ENCODE data around the gene NUP58.
"Not testable (repeated sequence)": the region's sequence is repeated elsewhere in the genome, so short reads cannot be mapped to it uniquely, and the experiment has no call there.

NUP58 gene

GRCh38 chr13:25302121-25302520 is 696 bp downstream of the NUP58 start:
- DNase-seq (ENCODE audit: low read depth, low spot score): no peak

- DNase-seq (ENCODE audit: low read depth, low spot score): no peak
Measured at GRCh38 chr13:25306671-25307464, 5.4 kb downstream of the NUP58 start.

- no peak for DNase-seq (ENCODE audit: low read depth, low spot score)
Measured at GRCh38 chr13:25310891-25311290, 9.5 kb downstream of the NUP58 start.

DNA sequence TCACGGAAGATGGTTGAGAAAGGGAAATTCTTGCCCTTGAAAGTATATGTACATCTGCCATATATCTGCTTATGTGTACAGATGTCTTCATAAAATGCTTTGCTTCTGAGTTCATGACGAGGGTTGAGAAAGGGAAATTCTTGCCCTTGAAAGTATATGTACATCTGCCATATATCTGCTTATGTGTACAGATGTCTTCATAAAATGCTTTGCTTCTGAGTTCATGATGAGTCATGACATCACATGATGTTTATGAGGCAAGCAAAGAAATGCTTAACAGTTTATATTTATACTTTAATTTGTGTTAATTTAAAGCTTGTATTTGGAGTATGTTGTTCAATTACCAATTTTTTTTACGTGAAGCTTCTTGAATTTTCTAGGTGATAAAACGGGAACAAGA is 17.5 kb downstream of the NUP58 start:
- not testable (repeated sequence) for DNase-seq (ENCODE audit: low read depth, low spot score)

GRCh38 chr13:25319771-25320170 is 18.3 kb downstream of the NUP58 start:
- no peak for DNase-seq (ENCODE audit: low read depth, low spot score)

GRCh38 chr13:25324100-25324499 is 22.7 kb downstream of the NUP58 start:
- DNase-seq (ENCODE audit: low read depth, low spot score): no peak

DNA sequence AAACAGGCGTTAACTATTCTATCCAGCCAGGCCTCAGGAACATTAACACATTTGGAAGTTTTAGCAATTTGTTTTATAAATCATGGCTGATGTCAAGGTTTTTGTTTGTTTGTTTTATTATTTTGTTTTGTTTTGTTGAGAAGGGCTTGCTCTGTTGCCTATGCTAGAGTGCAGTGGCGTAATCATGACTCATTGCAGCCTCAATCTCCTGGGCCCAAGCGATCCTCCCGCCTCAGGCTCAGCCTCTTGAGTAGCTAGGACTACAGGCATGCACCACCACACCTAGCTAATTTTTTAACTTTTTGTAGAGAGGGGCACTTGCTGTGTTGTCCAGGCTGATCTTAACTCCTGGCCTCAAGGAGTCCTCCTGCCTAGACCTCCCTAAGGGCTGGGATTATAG is 28.3 kb downstream of the NUP58 start:
- no peak for DNase-seq (ENCODE audit: low read depth, low spot score)

DNA sequence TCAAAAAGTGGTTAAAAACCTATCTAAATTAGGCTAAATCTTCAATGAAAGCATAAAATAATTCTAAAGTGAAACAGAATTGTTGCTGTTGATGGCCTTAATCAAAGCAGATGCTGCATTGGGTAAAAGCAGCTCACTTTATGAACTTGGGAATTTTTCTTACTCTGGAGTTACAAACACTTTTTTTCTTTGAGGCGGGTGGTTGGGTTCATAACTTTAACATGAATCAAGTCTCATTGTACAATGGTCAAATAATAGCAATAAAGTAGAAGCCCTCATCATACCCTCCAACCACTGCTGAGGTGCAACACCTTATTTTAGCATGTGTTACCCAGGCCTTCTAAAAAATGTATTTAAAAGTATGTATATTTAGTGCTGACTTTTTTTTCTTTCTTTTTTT is 29.1 kb downstream of the NUP58 start:
- DNase-seq (ENCODE audit: low read depth, low spot score): no peak

DNA sequence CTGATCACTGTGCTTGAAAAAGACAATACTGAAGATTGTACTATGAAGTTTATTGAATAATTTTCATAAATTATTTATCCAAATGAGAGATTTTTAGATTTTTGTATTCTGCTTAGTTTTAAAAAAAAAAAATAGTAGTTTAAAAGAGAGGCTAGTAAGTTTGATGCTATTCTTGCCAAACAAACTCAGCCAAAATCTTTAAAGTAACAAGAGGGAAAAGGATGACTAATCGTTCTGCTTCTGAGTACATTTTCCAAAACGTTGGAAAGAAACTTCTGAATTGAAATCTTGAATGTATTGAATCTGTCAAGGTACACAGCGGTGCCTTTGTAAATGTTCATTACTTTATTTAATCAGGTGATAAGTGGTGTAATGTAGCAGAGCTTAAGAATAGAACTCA is 34.4 kb downstream of the NUP58 start:
- DNase-seq (ENCODE audit: low read depth, low spot score): no peak

- DNase-seq (ENCODE audit: low read depth, low spot score): no peak
Measured at GRCh38 chr13:25345576-25345975, 44.2 kb downstream of the NUP58 start.

DNA sequence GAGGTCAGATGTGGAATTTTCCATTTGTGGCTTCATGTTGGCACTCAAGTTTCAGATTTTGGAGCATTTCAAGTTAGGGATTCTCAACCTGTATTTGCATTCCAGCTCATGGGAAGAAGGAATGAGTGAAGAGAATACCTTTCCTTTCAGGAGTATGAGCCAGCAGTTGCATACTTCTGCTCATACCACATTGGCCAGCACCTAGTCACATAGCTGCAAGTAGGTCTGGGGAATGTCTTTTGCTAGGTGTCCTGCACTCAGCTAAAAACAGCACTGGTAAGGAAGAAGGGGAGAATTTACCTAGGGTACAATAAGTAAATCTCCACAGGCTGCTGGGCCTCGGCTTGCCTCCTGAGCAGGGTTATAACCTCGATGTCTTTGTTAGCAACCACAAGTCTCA is 45.7 kb downstream of the NUP58 start:
- DNase-seq (ENCODE audit: low read depth, low spot score): no peak

DNA sequence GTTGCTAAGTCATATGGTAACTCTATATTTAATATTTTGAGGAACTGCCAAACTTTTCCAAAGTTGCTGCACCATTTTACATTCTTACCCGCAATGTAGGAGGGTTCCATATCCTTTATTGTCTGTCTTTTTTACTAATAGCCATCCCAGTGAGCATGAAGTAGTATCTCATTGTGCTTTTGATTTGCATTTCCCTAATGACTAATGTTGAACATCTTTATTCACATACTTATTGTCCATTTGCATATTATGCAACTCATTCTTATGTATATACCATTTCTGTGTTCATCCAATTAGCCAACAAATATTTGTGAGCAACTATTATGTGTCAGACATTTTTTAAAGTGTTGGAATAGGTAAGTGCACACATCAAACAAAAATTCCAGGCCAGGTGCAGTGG is 50.0 kb downstream of the NUP58 start:
- no peak for DNase-seq (ENCODE audit: low read depth, low spot score)

DNA sequence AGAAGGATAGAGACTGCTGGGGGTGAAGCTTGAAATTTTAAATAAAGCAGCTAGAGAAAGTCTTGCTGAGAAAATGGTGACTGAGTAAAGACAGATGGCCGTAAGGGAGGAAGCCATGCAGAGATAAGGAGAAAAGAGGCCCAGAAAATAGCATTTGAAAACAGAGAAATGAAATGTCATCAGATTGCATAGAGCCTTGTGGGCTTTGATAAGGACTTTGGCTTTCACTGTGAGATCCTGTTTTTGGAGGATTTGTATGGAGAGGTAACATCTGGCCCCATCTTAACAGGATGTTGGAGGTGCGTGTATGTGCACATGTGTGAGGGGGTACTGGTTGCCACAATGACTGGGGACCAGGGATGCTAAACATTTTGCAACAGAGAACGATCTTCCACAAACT is 50.8 kb downstream of the NUP58 start:
- no peak for DNase-seq (ENCODE audit: low read depth, low spot score)

- no peak for DNase-seq (ENCODE audit: low read depth, low spot score)
Measured at GRCh38 chr13:25352806-25353205, 51.4 kb downstream of the NUP58 start.

GRCh38 chr13:25353344-25353743 is 51.9 kb downstream of the NUP58 start:
- DNase-seq (ENCODE audit: low read depth, low spot score): no peak

GRCh38 chr13:25354377-25354776 is 53.0 kb downstream of the NUP58 start:
- DNase-seq (ENCODE audit: low read depth, low spot score): no peak

- not testable (repeated sequence) for DNase-seq (ENCODE audit: low read depth, low spot score)
Measured at GRCh38 chr13:25360443-25360842, 59.0 kb downstream of the NUP58 start.

DNA sequence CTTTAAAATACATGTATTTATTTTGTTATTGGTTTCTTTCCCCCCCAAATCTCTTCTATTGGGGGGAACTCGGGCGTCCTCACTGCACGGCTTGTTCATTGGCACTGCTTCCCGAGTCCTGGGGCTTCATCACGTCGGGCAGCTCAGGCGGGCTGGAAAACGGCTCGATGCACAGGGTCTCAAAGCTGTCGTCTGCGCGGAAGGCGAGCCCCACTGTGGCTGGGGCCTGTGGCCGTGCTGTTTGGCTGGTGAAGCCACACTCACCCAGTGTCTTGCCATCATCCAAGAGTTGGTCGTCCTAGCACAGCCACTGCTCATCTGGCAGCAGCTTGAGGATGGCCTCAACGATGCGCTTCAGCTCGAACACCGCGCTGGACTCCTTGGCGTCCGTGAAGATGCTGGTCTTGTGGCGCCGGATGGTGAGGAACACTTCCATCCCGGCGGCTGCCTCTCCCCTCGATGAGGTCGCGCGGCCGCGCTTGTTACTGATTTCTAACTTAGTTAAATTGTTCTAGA is 64.4 kb downstream of the NUP58 start:
- no peak for DNase-seq (ENCODE audit: low read depth, low spot score)

DNA sequence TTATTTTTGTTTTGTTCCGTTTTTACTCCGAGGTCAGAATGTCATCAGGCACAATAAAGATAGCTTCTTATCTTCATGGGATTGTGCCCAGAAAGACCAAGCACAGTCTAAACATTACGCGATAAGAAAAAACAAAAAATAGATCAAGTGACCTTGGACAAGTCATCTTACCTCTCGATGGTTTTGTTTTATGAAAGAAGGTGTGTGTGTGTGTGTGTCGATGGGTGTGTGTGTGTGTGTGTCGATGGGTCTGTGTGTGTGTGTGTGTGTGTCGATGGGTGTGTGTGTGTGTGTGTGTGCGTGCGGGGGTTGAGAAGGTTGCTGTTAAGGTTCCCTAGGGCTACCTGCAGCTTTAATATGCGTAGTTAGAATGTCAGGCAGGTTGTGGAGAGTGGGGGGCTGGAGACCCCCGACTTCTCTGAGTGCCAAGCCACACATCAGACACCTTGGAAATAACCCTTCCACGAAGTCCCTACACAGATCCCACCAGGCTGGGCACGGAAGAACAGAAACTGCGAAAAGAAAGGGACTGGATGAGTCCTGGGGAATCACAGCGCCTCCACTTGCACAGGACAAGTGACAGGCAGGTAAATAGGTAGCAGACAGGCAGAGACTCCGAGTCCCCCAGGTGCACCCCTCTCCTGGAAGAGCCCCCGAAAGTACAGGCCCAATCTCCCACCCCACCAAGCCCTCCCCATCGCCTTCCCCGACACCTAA is 69.9 kb downstream of the NUP58 start:
- DNase-seq (ENCODE audit: low read depth, low spot score): no peak

GRCh38 chr13:25371875-25372283 is 70.5 kb downstream of the NUP58 start, which contains the start of gene ATP8A2:
ATP8A2 (plus strand) TSS chr13:25371974; CDS start chr13:25372213, 239 bp downstream.
- no peak for DNase-seq (ENCODE audit: low read depth, low spot score)

DNA sequence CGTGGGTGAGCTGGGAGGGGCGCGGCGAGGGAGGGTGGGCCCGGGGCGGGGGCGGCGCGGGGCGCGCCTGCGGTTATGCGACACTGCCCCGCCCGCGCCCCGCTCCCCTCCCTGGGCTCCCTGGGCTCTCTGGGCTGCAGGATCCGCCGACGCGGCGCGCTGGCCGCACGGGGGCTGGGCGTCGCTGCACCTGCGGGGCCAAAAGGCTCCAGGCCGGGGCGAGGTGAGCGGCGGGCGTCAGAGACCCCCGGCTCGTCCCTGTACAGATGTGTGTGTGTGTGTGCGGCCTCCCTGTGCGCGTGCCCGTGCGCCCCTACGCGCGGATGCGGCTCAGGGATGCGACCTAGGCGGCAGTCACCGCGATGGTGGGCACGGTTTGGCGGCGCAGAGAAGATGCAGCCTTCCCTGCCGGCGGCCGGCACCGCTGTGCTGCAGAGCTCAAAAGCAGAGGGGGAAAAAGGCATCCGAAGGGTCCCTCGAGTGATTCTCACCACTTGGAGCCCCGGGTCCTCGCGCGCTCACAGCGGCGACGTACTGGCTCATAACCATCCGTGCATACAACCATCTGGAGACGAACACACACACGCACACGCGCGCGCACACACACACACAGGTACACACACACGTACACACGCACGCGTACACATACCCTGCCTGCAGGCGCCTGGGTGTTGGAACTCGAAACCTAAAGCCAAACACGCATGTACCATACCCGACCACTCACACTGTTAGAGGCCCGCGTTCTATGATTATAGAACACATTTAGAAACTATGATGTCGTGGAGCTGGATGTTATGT is 71.1 kb downstream of the NUP58 start:
- no peak for DNase-seq (ENCODE audit: low read depth, low spot score)

DNA sequence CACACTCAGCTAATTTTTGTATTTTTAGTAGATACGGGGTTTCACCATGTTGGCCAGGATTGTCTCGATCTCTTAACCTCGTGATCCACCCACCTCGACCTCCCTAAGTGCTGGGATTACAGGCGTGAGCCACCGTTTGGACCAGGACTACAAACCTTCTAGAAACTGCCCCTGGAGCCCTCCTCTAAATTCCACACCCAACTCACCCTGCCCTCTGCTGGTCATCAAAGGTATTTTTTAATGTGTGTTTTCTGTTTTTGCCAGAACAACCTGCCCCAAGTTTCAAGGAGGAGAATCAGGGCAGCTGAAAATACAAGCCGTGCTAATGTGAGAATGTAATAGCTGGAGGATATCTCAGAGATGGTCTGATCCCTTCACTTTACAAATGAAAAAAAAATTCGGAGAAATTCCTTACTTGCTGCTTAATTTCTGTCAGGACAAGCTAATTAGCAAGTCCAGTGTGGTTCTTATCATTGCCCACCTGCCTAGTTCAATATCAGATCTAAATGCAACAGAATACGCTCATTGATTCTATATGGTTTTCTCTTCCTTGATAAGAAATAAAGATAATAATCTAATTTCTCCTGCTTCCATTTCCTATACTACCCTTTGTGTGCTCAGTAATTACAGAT is 74.4 kb downstream of the NUP58 start:
- peak; percentile 6 for DNase-seq (ENCODE audit: low read depth, low spot score)

Measured in smooth muscle cell of the brain vasculature (primary cell).